ENCODE measurements around the gene MPC1. TPM values are rescaled to one million over a fixed set of nuclear protein-coding genes. Genes with fewer than 3 reads are reported as not detected.

Gene MPC1
- total RNA-seq = 18.4 TPM

GRCh38 chr6:166382933-166383801, at the start of gene MPC1:
TSS of gene MPC1 (minus strand) at chr6:166382940. CDS start at chr6:166382876, 64 bp downstream.
- H3K9me3 ChIP-seq (ENCODE audit: low read depth, low read length) = no peaks in the 10 kb centered on the region
- H3K27me3 ChIP-seq (ENCODE audit: insufficient read depth, low read length) = no peaks in the 10 kb centered on the region
- H3K4me1 ChIP-seq (ENCODE audit: insufficient read depth, low read length) = peaks cover 21% of the 10 kb centered on the region
- peak within 1 kb of the TSS; percentile 83 for H3K4me3 ChIP-seq (ENCODE audit: low read length)

GRCh38 chr6:166430269-166430668, 47.5 kb upstream of the MPC1 start:
- H3K4me1 ChIP-seq (ENCODE audit: insufficient read depth, low read length) = peaks cover under 1% of the 10 kb centered on the region
- H3K9me3 ChIP-seq (ENCODE audit: low read depth, low read length) = no peaks in the 10 kb centered on the region
- no peaks in the 10 kb centered on the region for H3K27me3 ChIP-seq (ENCODE audit: insufficient read depth, low read length)
- H3K4me3 ChIP-seq (ENCODE audit: low read length) = no peak overlapping the region

GRCh38 chr6:166424431-166424830, 41.7 kb upstream of the MPC1 start:
- no peaks in the 10 kb centered on the region for H3K9me3 ChIP-seq (ENCODE audit: low read depth, low read length)
- peaks cover 6% of the 10 kb centered on the region for H3K4me1 ChIP-seq (ENCODE audit: insufficient read depth, low read length)
- H3K4me3 ChIP-seq (ENCODE audit: low read length) = no peak overlapping the region
- no peaks in the 10 kb centered on the region for H3K27me3 ChIP-seq (ENCODE audit: insufficient read depth, low read length)

GRCh38 chr6:166423781-166424180, 41.0 kb upstream of the MPC1 start:
- Histone ChIP-seq H3K9me3 (ENCODE audit: low read depth, low read length) (no peaks in the 10 kb centered on the region), H3K27me3 (ENCODE audit: insufficient read depth, low read length) (no peaks in the 10 kb centered on the region), H3K4me1 (ENCODE audit: insufficient read depth, low read length) (peaks cover 12% of the 10 kb centered on the region), H3K4me3 (ENCODE audit: low read length) (no peak overlapping the region)

GRCh38 chr6:166423051-166423745, 40.5 kb upstream of the MPC1 start:
- H3K27me3 ChIP-seq (ENCODE audit: insufficient read depth, low read length) = no peaks in the 10 kb centered on the region
- no peak overlapping the region for H3K4me3 ChIP-seq (ENCODE audit: low read length)
- no peaks in the 10 kb centered on the region for H3K9me3 ChIP-seq (ENCODE audit: low read depth, low read length)
- peaks cover 18% of the 10 kb centered on the region for H3K4me1 ChIP-seq (ENCODE audit: insufficient read depth, low read length)

- H3K4me1 ChIP-seq (ENCODE audit: insufficient read depth, low read length) = peaks cover 25% of the 10 kb centered on the region
- no peaks in the 10 kb centered on the region for H3K9me3 ChIP-seq (ENCODE audit: low read depth, low read length)
- no peaks in the 10 kb centered on the region for H3K27me3 ChIP-seq (ENCODE audit: insufficient read depth, low read length)
- no peak overlapping the region for H3K4me3 ChIP-seq (ENCODE audit: low read length)
Observed at GRCh38 chr6:166422201-166422940, 39.6 kb upstream of the MPC1 start.

GRCh38 chr6:166420351-166420750, 37.6 kb upstream of the MPC1 start:
- Histone ChIP-seq H3K4me1 (ENCODE audit: insufficient read depth, low read length) (peaks cover 42% of the 10 kb centered on the region), H3K27me3 (ENCODE audit: insufficient read depth, low read length) (no peaks in the 10 kb centered on the region), H3K4me3 (ENCODE audit: low read length) (no peak overlapping the region), H3K9me3 (ENCODE audit: low read depth, low read length) (no peaks in the 10 kb centered on the region)

- Histone ChIP-seq H3K27me3 (ENCODE audit: insufficient read depth, low read length) (no peaks in the 10 kb centered on the region), H3K4me1 (ENCODE audit: insufficient read depth, low read length) (peaks cover 43% of the 10 kb centered on the region), H3K4me3 (ENCODE audit: low read length) (no peak overlapping the region), H3K9me3 (ENCODE audit: low read depth, low read length) (no peaks in the 10 kb centered on the region)
Observed at GRCh38 chr6:166419717-166420116, 37.0 kb upstream of the MPC1 start.

- H3K4me3 ChIP-seq (ENCODE audit: low read length) = no peak overlapping the region
- H3K4me1 ChIP-seq (ENCODE audit: insufficient read depth, low read length) = peaks cover 43% of the 10 kb centered on the region
Observed at GRCh38 chr6:166419286-166419685, 36.5 kb upstream of the MPC1 start.

GRCh38 chr6:166418691-166419143, 36.0 kb upstream of the MPC1 start:
- Histone ChIP-seq H3K9me3 (ENCODE audit: low read depth, low read length) (no peaks in the 10 kb centered on the region), H3K4me1 (ENCODE audit: insufficient read depth, low read length) (peaks cover 45% of the 10 kb centered on the region), H3K4me3 (ENCODE audit: low read length) (no peak overlapping the region), H3K27me3 (ENCODE audit: insufficient read depth, low read length) (no peaks in the 10 kb centered on the region)

More at GRCh38 chr6:166419286-166419685, 36.5 kb upstream of the MPC1 start:
- H3K27me3 ChIP-seq (ENCODE audit: insufficient read depth, low read length) = no peaks in the 10 kb centered on the region
- H3K9me3 ChIP-seq (ENCODE audit: low read depth, low read length) = no peaks in the 10 kb centered on the region

GRCh38 chr6:166417285-166417691, 34.5 kb upstream of the MPC1 start:
- H3K9me3 ChIP-seq (ENCODE audit: low read depth, low read length) = no peaks in the 10 kb centered on the region
- H3K27me3 ChIP-seq (ENCODE audit: insufficient read depth, low read length) = no peaks in the 10 kb centered on the region
- no peak overlapping the region for H3K4me3 ChIP-seq (ENCODE audit: low read length)
- H3K4me1 ChIP-seq (ENCODE audit: insufficient read depth, low read length) = peaks cover 49% of the 10 kb centered on the region

- Histone ChIP-seq H3K9me3 (ENCODE audit: low read depth, low read length) (no peaks in the 10 kb centered on the region), H3K4me1 (ENCODE audit: insufficient read depth, low read length) (peaks cover 60% of the 10 kb centered on the region), H3K4me3 (ENCODE audit: low read length) (no peak overlapping the region), H3K27me3 (ENCODE audit: insufficient read depth, low read length) (no peaks in the 10 kb centered on the region)
Observed at GRCh38 chr6:166415833-166416347, 33.1 kb upstream of the MPC1 start.

GRCh38 chr6:166415306-166415705, 32.6 kb upstream of the MPC1 start:
- peaks cover 65% of the 10 kb centered on the region for H3K4me1 ChIP-seq (ENCODE audit: insufficient read depth, low read length)
- H3K4me3 ChIP-seq (ENCODE audit: low read length) = no peak overlapping the region
- H3K9me3 ChIP-seq (ENCODE audit: low read depth, low read length) = no peaks in the 10 kb centered on the region
- no peaks in the 10 kb centered on the region for H3K27me3 ChIP-seq (ENCODE audit: insufficient read depth, low read length)

- no peaks in the 10 kb centered on the region for H3K9me3 ChIP-seq (ENCODE audit: low read depth, low read length)
- H3K4me3 ChIP-seq (ENCODE audit: low read length) = no peak overlapping the region
- no peaks in the 10 kb centered on the region for H3K27me3 ChIP-seq (ENCODE audit: insufficient read depth, low read length)
- peaks cover 51% of the 10 kb centered on the region for H3K4me1 ChIP-seq (ENCODE audit: insufficient read depth, low read length)
Observed at GRCh38 chr6:166413491-166413951, 30.8 kb upstream of the MPC1 start.

Measured in mononuclear cell (primary cell).